ENCODE measurements around the gene MTTP. TPM values are rescaled to one million over a fixed set of nuclear protein-coding genes. Genes with fewer than 3 reads are reported as not detected.

MTTP gene
- total RNA-seq, 2 donors from 2014 or later: not detected

GRCh38 chr4:99665983-99666382 lies 91.4 kb downstream of the MTTP start:
- peaks cover 0 to 11% of the 10 kb centered on the region in 2 donors for H3K4me1 ChIP-seq (ENCODE audit: control insufficient read depth in 1 of 2, low read depth in 2 of 2)
- H3K36me3 ChIP-seq: no peaks in the 10 kb centered on the region
- no peaks in the 10 kb centered on the region for H3K27me3 ChIP-seq (replicated peaks; ENCODE audit: insufficient read depth)
- ATAC-seq (ENCODE audit: insufficient number of reproducible peaks, low FRiP score, low read depth): no peak
- no peak for DNase-seq (ENCODE audit: low spot score)
- H3K27ac ChIP-seq: no peak overlapping the region
- H3K9me3 ChIP-seq: no peaks in the 10 kb centered on the region
- TF ChIP-seq, protein P1, sequence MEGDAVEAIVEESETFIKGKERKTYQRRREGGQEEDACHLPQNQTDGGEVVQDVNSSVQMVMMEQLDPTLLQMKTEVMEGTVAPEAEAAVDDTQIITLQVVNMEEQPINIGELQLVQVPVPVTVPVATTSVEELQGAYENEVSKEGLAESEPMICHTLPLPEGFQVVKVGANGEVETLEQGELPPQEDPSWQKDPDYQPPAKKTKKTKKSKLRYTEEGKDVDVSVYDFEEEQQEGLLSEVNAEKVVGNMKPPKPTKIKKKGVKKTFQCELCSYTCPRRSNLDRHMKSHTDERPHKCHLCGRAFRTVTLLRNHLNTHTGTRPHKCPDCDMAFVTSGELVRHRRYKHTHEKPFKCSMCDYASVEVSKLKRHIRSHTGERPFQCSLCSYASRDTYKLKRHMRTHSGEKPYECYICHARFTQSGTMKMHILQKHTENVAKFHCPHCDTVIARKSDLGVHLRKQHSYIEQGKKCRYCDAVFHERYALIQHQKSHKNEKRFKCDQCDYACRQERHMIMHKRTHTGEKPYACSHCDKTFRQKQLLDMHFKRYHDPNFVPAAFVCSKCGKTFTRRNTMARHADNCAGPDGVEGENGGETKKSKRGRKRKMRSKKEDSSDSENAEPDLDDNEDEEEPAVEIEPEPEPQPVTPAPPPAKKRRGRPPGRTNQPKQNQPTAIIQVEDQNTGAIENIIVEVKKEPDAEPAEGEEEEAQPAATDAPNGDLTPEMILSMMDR (IDR thresholded peaks at IDR 0.05): no peak
- H3K4me3 ChIP-seq: no peak overlapping the region

- Histone ChIP-seq H3K27ac (peak overlapping the region; percentile 26 to 46), H3K4me3 (no peak overlapping the region), H3K9me3 (no peaks in the 10 kb centered on the region), H3K27me3 (replicated peaks; ENCODE audit: insufficient read depth) (no peaks in the 10 kb centered on the region), H3K4me1 (ENCODE audit: control insufficient read depth in 1 of 2, low read depth in 2 of 2) (peaks cover 0 to 11% of the 10 kb centered on the region in 2 donors), H3K36me3 (no peaks in the 10 kb centered on the region)
- TF ChIP-seq, protein P1 (IDR thresholded peaks at IDR 0.05): no peak
- ATAC-seq (ENCODE audit: insufficient number of reproducible peaks, low FRiP score, low read depth): no peak
- DNase-seq (ENCODE audit: low spot score): no peak
Observed at GRCh38 chr4:99668472-99668871, 93.8 kb downstream of the MTTP start.

GRCh38 chr4:99669084-99669483 lies 94.5 kb downstream of the MTTP start:
- Histone ChIP-seq H3K9me3 (no peaks in the 10 kb centered on the region), H3K27ac (peak overlapping the region in 1 of 2 donors; percentile 46), H3K27me3 (replicated peaks; ENCODE audit: insufficient read depth) (no peaks in the 10 kb centered on the region), H3K4me3 (no peak overlapping the region), H3K4me1 (ENCODE audit: control insufficient read depth in 1 of 2, low read depth in 2 of 2) (peaks cover 0 to 11% of the 10 kb centered on the region in 2 donors), H3K36me3 (no peaks in the 10 kb centered on the region)
- TF ChIP-seq, protein P1 (IDR thresholded peaks at IDR 0.05): no peak
- ATAC-seq (ENCODE audit: insufficient number of reproducible peaks, low FRiP score, low read depth) (peak; percentile 34), DNase-seq (ENCODE audit: low spot score) (no peak)

DNA sequence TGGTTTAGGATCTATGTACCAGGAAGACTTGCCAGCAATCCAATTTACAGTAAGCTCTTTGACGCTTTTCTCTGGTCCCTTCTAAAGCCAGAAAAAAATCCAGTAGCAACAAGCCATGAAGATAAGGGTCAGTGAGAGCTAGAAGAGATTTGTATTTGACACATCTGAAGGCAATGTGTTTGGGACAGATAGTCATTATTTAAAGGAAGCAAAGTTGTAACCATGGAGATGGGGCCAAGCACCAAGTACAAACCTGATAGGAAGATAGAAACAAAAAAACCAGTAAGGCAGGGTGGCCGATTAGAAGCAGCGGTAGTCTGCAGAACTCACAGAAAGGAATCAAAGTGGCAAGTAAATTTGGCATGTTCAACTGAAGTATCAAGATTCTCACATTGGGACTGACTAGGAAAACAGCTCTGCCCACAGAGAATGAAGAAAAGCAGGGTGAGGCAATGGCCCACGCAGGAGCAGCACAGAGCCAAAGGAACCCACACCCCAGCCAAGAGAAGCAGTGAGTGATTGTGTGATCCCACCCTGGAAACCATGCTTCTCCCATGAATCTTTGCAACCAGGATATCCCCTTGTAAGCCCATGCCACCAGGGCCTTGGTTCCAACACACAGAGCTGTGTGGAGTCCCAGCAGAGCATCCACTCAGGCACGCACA lies 95.9 kb downstream of the MTTP start:
- Histone ChIP-seq H3K27ac (no peak overlapping the region), H3K9me3 (no peaks in the 10 kb centered on the region), H3K36me3 (no peaks in the 10 kb centered on the region), H3K4me1 (ENCODE audit: control insufficient read depth in 1 of 2, low read depth in 2 of 2) (peaks cover 0 to 11% of the 10 kb centered on the region in 2 donors), H3K4me3 (no peak overlapping the region), H3K27me3 (replicated peaks; ENCODE audit: insufficient read depth) (no peaks in the 10 kb centered on the region)
- DNase-seq (ENCODE audit: low spot score): no peak
- no peak for ATAC-seq (ENCODE audit: insufficient number of reproducible peaks, low FRiP score, low read depth)
- TF ChIP-seq, protein P1 (IDR thresholded peaks at IDR 0.05): no peak

Other genes starting within 250 kb of the MTTP start
- 1 to 10 TPM; 4.5 to 5.4 TPM for gene ADH1C, start 222.1 kb upstream of the MTTP start, total RNA-seq
- gene ADH7, start 139.5 kb upstream of the MTTP start, total RNA-seq: not detected
- not detected for gene C4orf17, start 63.8 kb upstream of the MTTP start, total RNA-seq
- gene TRMT10A, start 10.8 kb upstream of the MTTP start, total RNA-seq: 1 to 10 TPM; 3.7 to 5.0 TPM
- gene C4orf54, start 83.0 kb downstream of the MTTP start, total RNA-seq: under 1 TPM; 0.07 to 0.14 TPM
- 1 to 10 TPM; 1.6 TPM for gene DAPP1, start 242.0 kb downstream of the MTTP start, total RNA-seq